OCI-LY3 (cell line): ENCODE results near the gene UMODL1.

Experiments used
- CTCF ChIP-seq: fragments of 200-600, 300-600 bp; sonication (generic); IDR thresholded peaks from 2 replicates; pipeline ENCODE4 v1.5.1; 2014; ENCODE audit warnings: antibody characterized with exemption, low read length, low read depth
- EZH2phosphoT487 ChIP-seq: fragments of 200-600 bp; shearing (Covaris generic); IDR thresholded peaks from 2 replicates; pipeline ENCODE4 v1.6.1; 2018; ENCODE audit warnings: antibody characterized with exemption, mixed run types, low read depth

DNA sequence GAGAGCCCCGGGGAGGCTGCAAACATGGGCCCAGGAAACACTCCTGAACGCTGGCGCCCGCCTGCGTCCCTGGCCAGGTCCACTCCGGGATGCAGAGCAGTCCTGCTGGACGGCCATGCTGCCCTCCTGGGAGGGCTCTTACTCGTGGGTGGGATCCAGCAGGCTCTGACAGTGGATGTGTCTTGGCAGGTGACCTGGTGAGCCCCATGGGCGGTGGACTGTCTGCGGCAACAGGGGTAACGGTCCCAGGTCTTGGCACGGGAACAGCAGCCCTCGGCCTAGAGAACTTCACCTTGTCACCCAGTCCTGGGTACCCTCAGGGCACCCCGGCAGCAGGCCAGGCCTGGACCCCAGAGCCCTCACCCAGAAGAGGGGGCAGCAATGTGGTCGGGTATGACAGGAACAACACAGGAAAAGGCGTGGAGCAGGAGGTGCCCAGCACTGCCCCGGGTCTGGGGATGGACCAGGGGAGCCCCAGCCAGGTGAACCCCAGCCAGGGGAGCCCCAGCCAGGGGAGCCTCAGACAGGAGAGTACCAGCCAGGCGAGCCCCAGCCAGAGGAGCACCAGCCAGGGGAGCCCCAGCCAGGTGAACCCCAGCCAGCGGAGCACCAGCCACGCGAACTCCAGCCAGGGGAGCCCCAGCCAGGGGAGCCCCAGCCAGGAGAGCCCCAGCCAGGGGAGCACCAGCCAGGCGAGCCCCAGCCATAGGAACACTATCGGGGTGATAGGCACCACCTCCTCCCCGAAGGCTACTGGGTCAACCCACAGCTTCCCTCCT lies 39.8 kb downstream of the UMODL1 start:
- TF ChIP-seq CTCF (no peak), EZH2phosphoT487 (no peak)
